AG04450 (cell line): ENCODE results near the gene TH. TPM values are rescaled to one million over a fixed set of nuclear protein-coding genes. Genes with fewer than 3 reads are reported as not detected.

Experiments used
- CTCF ChIA-PET: fragments of 300-600, 350-600 bp; formaldehyde crosslinking; extraction: SDS; loops from one replicate; lab custom pipeline; 2022; ENCODE audit warnings: antibody characterized with exemption, inconsistent platforms; lab: Charles Lee
- POLR2A ChIA-PET: fragments of 350-600 bp; formaldehyde crosslinking; extraction: SDS; loops from one replicate; lab custom pipeline; 2021; ENCODE audit warnings: antibody characterized with exemption, inconsistent platforms; lab: Yijun Ruan, JAX
- DNase-seq: peaks from one replicate; pipeline ENCODE4 v3.0.0-alpha.2; 2011; ENCODE audit warnings: low read depth, low spot score
- H3K27ac ChIP-seq: one replicate; pipeline ENCODE4 v1.5.1; 2012; ENCODE audit warnings: low read depth, low read length, control low read depth
- H3K27me3 ChIP-seq: one replicate; pipeline ENCODE4 v1.6.0; 2012; ENCODE audit warnings: low read length; ENCODE audit not compliant: control insufficient read depth, insufficient read depth
- H3K4me3 ChIP-seq: 2 replicates; pipeline ENCODE4 v1.5.1; 2011; ENCODE audit warnings: mild to moderate bottlenecking, low read depth, low read length, control low read depth
- H3K9me3 ChIP-seq: 2 replicates; pipeline ENCODE4 v1.5.1; 2012; ENCODE audit warnings: low read length; ENCODE audit not compliant: control insufficient read depth, insufficient read depth
- polyA plus RNA-seq: library from polyadenylated mRNA; depleted of rRNA; stranded (reverse); fragments of >200 nt; gene quantifications from 2 replicates; pipeline ENCODE4 v1.2.3, GENCODE V29; 2011
- TF ChIP-seq, protein P1 (sequence below): IDR thresholded peaks from 2 replicates; pipeline ENCODE4 v1.5.1; 2011; ENCODE audit warnings: low read depth, low read length, control low read depth, inconsistent platforms

TH gene
- polyA plus RNA-seq, 1 experiment: not detected

DNA sequence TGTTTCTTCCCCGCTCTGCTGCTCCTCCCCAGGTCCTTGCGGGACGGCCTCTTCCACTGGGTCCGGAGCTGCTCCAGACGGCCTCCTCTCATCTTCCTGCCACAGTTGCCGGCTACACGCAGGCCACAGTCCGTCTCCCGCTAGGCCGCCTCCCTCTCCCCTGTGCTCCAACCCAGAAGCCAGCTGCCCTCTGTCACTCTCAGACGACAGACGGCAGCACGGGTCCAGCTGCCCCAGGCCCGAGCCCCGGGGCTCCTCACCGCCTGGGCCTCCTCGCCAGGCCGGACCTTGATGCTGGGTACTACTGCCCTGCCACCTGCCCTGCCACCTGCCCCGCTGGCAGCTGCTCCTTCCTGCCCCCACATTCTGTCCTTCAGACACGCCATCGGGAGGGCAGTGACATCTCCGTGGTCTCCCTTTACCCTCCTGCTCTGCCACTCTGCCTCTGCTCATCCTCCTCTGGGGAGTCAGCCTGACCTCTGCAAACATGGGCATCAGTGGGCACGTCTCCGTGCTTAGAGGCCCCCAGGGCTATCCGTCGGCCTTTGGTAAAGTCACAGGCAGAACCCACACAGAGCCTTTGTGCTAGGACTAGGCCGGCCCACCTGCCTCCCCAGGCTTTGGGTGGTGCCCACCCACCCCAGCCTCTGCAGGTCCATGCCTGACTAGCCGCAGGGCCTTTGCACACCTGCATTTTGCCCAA is 43.1 kb upstream of the TH start:
- no peak for DNase-seq
- ChIA-PET CTCF (no interaction called here), POLR2A (no interaction called here)

GRCh38 chr11:2213890-2214526 is 42.4 kb upstream of the TH start:
- Histone ChIP-seq H3K9me3 (no peaks in the 10 kb centered on the region), H3K4me3 (no peak overlapping the region), H3K27me3 (peaks cover 22% of the 10 kb centered on the region), H3K27ac (no peak overlapping the region)
- TF ChIP-seq, protein P1, sequence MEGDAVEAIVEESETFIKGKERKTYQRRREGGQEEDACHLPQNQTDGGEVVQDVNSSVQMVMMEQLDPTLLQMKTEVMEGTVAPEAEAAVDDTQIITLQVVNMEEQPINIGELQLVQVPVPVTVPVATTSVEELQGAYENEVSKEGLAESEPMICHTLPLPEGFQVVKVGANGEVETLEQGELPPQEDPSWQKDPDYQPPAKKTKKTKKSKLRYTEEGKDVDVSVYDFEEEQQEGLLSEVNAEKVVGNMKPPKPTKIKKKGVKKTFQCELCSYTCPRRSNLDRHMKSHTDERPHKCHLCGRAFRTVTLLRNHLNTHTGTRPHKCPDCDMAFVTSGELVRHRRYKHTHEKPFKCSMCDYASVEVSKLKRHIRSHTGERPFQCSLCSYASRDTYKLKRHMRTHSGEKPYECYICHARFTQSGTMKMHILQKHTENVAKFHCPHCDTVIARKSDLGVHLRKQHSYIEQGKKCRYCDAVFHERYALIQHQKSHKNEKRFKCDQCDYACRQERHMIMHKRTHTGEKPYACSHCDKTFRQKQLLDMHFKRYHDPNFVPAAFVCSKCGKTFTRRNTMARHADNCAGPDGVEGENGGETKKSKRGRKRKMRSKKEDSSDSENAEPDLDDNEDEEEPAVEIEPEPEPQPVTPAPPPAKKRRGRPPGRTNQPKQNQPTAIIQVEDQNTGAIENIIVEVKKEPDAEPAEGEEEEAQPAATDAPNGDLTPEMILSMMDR: no peak
- POLR2A ChIA-PET: no interaction called here
- no peak for DNase-seq
- CTCF ChIA-PET: no interaction called here

More for the DNA sequence above, 43.1 kb upstream of the TH start:
- H3K9me3 ChIP-seq: no peaks in the 10 kb centered on the region
- no peak overlapping the region for H3K4me3 ChIP-seq
- TF ChIP-seq, protein P1: no peak
- peaks cover 28% of the 10 kb centered on the region for H3K27me3 ChIP-seq
- no peak overlapping the region for H3K27ac ChIP-seq

DNA sequence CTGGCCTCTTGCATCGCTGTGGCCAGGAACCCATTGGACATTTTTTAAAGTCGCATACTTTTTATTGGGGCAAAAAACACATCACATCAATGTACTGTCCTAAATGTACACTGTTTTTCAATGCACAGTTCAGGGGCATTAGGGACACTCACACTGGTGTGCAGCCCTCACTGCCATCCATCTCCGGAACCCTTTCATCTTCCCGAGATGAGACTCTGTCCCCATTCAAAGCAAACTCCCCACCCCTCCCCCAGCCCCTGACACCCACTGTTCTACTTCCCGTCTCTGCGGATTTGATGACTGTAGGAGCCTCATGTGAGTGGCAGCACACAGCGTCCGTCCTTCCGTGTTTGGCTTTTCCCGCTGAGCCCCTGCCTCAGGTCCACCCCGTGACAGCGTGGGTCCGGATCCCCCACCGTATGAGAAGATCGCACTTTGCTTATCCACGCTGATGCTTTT is 41.8 kb upstream of the TH start:
- no peak overlapping the region for H3K4me3 ChIP-seq
- H3K27ac ChIP-seq: no peak overlapping the region
- H3K27me3 ChIP-seq: peaks cover 26% of the 10 kb centered on the region
- no peaks in the 10 kb centered on the region for H3K9me3 ChIP-seq
- TF ChIP-seq, protein P1: no peak
- POLR2A ChIA-PET: no interaction called here
- DNase-seq: no peak
- CTCF ChIA-PET: no interaction called here

DNA sequence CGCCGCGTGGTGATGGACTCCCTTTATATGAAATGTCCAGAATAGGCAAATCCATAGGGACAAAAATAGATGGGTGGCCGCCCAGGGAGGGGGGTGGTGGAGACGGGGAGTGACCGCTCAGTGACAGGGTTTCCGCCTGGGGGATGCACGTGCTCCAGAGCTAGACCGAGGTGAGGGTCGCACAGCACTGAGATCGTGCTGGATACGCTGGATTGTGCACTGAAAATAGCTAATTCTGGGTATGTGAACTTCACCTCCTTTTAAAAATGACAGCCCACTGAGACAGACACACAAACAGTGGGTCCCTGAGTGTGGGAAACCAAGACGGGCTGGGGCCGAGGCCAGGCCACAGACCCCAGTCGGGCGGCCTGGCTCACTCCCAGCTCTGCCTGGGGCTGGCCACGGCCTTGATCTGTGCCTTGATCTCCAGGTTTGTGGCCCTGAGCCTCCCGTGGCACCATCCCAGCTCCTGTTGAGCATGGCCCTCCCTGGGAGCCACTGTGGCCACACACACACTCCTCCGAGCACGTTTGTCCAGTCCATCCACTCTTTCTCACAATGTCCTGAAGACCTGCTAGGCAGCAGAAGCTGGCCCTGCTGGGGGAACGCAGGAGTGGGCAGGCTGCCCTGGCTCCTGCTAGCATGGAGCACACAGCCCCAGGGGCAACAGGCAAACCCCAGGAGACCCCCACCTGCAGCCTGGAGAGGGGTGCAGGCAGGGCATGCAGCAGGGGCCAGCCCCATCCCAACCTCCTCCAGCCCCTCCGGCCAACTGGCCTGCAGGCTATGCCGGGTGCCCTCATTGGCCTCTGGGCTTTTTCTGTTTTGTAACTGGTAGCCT is 41.0 kb upstream of the TH start:
- ChIA-PET POLR2A (interaction anchor here (0.6 kb wide), 1 partner anchor 952 kb away, joined by 3 read pairs; no protein-coding TSS in a partner anchor), CTCF (no interaction called here)
- TF ChIP-seq, protein P1: no peak
- Histone ChIP-seq H3K27ac (no peak overlapping the region), H3K9me3 (no peaks in the 10 kb centered on the region; the same call in 1 of the 2 replicates), H3K4me3 (no peak overlapping the region), H3K27me3 (peaks cover 26% of the 10 kb centered on the region)
- DNase-seq: no peak
